SU-DHL-6 (cell line): ENCODE measurements around the gene ACKR4.
"Not testable (repeated sequence)": the region's sequence is repeated elsewhere in the genome, so short reads cannot be mapped to it uniquely, and the experiment has no call there.

Experiments
- EZH2phosphoT487 ChIP-seq: fragments of 200-600 bp; sonication (generic), shearing (Covaris generic); conservative IDR thresholded peaks from 2 replicates; pipeline ENCODE4 v1.6.1; 2018; ENCODE audit warnings: mild to moderate bottlenecking, antibody characterized with exemption, low read length, moderate library complexity, mixed read lengths
- TF ChIP-seq, protein P1 (sequence below): fragments of 200-600 bp; sonication (generic); IDR thresholded peaks from one replicate; pipeline ENCODE4 v1.5.1; 2017; ENCODE audit warnings: antibody characterized with exemption, mild to moderate bottlenecking, low read length, moderate library complexity; ENCODE audit not compliant: insufficient read depth, poor library complexity, severe bottlenecking

DNA sequence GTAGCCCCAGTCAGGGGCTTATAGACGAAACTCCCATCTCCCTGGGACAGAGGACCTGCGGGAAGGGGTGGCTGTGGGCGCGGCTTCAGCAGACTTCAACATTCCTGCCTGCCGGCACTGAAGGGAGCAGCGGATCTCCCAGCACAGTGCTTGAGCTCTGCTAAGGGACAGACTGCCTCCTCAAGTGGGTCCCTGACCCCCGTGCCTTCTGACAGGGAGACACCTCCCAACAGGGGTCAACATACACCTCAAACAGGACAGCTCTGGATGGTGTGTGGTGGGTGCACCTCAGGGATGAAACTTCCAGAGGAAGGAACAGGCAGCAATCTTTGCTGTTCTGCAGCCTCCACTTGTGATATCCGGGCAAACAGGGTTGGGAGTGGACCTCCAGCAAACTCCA, 9.6 kb downstream of the ACKR4 start:
- TF ChIP-seq, protein P1, sequence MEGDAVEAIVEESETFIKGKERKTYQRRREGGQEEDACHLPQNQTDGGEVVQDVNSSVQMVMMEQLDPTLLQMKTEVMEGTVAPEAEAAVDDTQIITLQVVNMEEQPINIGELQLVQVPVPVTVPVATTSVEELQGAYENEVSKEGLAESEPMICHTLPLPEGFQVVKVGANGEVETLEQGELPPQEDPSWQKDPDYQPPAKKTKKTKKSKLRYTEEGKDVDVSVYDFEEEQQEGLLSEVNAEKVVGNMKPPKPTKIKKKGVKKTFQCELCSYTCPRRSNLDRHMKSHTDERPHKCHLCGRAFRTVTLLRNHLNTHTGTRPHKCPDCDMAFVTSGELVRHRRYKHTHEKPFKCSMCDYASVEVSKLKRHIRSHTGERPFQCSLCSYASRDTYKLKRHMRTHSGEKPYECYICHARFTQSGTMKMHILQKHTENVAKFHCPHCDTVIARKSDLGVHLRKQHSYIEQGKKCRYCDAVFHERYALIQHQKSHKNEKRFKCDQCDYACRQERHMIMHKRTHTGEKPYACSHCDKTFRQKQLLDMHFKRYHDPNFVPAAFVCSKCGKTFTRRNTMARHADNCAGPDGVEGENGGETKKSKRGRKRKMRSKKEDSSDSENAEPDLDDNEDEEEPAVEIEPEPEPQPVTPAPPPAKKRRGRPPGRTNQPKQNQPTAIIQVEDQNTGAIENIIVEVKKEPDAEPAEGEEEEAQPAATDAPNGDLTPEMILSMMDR = not testable (repeated sequence)
- TF ChIP-seq EZH2phosphoT487 = not testable (repeated sequence)
